ENCODE measurements around the gene UBE2G1.

UBE2G1 gene

DNA sequence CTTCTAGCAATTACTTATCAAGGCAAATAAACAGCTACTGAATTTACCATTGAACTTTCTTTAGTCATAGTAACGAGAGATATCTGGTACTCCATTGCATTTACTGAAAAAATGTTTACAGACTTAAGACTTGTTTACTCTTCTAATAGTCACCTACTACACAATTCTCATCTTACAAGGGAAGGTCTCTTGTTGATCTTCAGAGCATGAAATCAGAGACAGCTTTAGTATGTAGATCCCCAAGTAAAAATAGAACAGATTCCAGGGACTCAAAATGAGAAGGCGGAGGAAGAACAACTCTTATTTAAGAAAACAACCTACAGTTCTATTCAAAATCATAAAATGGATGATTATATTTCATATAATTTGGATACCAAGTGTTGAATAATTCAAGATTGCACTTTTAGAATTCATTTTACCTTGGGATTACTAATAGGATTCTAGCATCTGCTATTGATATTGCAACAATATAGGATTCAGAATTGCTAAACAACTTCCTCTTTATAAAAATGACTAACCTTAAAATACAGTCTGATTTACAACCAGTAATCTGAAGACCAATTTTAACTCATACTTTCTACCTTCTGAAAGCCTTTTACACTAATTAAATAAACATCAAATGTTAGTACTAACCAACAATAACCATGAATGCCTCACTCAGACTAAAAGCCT is 20.8 kb downstream of the UBE2G1 start:
- no peak for DNase-seq (ENCODE audit: low read depth)
- TF ChIP-seq CTCF (IDR thresholded peaks at IDR 0.05; ENCODE audit: insufficient read depth, low read depth, low read length, missing control alignments) = no peak
- H3K4me3 ChIP-seq (ENCODE audit: low read depth, low read length) = no peak overlapping the region

DNA sequence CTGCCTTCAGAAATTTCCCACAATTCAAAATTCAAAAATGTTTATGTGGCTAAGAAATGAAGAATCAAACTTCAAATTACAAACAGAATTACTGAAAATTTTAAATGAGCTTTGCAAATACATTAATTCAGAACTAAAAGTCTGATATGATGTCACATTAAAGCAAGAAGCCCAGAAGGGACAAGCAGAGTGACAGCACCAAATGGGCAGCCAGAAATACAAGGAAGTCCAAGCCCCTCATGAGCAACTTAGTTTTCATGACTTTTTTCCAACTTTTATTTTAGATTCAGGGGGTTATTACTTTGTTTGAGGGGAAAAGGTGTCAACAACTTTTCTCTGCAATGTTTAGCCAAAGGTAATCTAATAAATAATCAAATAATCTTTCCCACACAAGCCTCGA is 21.5 kb downstream of the UBE2G1 start:
- no peak for DNase-seq (ENCODE audit: low read depth)
- H3K4me3 ChIP-seq (ENCODE audit: low read depth, low read length) = no peak overlapping the region
- TF ChIP-seq CTCF (IDR thresholded peaks at IDR 0.05; ENCODE audit: insufficient read depth, low read depth, low read length, missing control alignments) = no peak

DNA sequence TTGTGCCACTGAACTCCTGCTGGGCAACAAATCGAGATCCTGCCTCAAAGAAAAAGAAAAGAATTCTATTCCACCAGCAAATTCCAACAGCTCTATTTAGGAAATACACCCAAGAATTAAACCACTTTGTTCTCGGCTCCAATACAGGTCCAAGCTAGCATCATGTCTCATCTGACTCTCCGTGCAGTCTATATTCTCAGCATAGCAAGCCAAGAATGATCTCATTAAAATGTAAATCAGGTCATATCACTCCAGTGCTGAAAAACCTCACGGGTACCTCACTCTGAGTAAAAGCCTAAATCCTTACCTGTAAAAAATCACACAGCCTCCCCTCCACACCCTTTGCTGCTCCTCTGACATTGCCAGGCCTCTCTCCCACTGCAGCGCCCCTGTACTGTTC is 23.9 kb downstream of the UBE2G1 start:
- DNase-seq (ENCODE audit: low read depth) = no peak
- TF ChIP-seq CTCF (IDR thresholded peaks at IDR 0.05; ENCODE audit: insufficient read depth, low read depth, low read length, missing control alignments) = no peak
- no peak overlapping the region for H3K4me3 ChIP-seq (ENCODE audit: low read depth, low read length)

- no peak for TF ChIP-seq CTCF (IDR thresholded peaks at IDR 0.05; ENCODE audit: insufficient read depth, low read depth, low read length, missing control alignments)
- peak; percentile 14 for DNase-seq (ENCODE audit: low read depth)
- no peak overlapping the region for H3K4me3 ChIP-seq (ENCODE audit: low read depth, low read length)
These were observed 24.9 kb downstream of the UBE2G1 start for GRCh38 chr17:4341616-4341977.

DNA sequence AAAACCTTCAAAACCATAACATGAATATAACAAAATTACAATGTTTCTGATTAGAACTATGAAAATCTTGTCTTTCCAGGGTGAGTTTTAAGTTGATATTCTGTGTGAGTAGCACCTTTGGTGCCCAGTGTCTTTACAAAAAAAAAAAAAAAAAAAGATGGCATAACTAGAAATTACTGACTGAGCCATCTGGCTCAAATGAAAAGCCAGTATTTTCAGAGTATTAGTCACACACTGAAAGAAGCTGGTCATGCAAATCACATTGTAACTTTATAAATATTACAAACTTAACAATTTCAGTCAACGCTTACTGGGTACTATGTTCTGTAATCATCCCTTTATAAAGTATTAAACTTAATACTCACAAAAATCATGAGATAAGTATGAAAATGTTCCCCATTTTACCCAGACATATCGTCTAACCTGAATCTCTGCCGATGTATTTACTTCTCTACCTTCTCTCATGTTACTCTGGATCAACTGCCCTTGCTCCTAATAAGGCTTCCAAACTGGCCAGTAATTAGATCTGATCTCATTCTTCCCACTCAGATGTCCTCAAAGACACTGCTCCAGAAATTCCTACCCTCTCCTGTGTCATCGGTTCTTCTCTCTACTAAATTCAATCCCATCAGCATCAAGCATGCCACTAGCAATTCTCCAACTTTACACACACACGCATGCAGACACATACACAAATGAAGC is 25.4 kb downstream of the UBE2G1 start:
- no peak for TF ChIP-seq CTCF (IDR thresholded peaks at IDR 0.05; ENCODE audit: insufficient read depth, low read depth, low read length, missing control alignments)
- DNase-seq (ENCODE audit: low read depth) = peak; percentile 53
- no peak overlapping the region for H3K4me3 ChIP-seq (ENCODE audit: low read depth, low read length)

- no peak for DNase-seq (ENCODE audit: low read depth)
- no peak for TF ChIP-seq CTCF (IDR thresholded peaks at IDR 0.05; ENCODE audit: insufficient read depth, low read depth, low read length, missing control alignments)
- H3K4me3 ChIP-seq (ENCODE audit: low read depth, low read length) = no peak overlapping the region
These were observed 31.5 kb downstream of the UBE2G1 start for GRCh38 chr17:4334776-4335584.

Measured in GM12865 (cell line).